ENCODE results near the gene TBL1XR1.
"Not testable (repeated sequence)": the region's sequence is repeated elsewhere in the genome, so short reads cannot be mapped to it uniquely, and the experiment has no call there.

The TBL1XR1 gene

GRCh38 chr3:177035676-177036075 lies 161.6 kb downstream of the TBL1XR1 start:
- Histone ChIP-seq H3K27ac (ENCODE audit: low read depth, low read length) (no peak overlapping the region), H3K9ac (ENCODE audit: low read length) (no peak overlapping the region), H3K4me3 (ENCODE audit: low read depth in 1 of 2, low read length in 2 of 2) (no peak overlapping the region), H3K4me1 (ENCODE audit: insufficient read depth, low read length) (peaks cover 17% of the 10 kb centered on the region), H3K27me3 (ENCODE audit: control insufficient read depth in 1 of 2, insufficient read depth in 2 of 2, low read length in 2 of 2) (no peaks in the 10 kb centered on the region), H3K9me3 (ENCODE audit: low read length) (no peaks in the 10 kb centered on the region), H3K36me3 (ENCODE audit: insufficient read depth, low read length) (peaks cover 29% of the 10 kb centered on the region)

- Histone ChIP-seq H3K4me1 (ENCODE audit: insufficient read depth, low read length) (peaks cover 9% of the 10 kb centered on the region), H3K27me3 (ENCODE audit: control insufficient read depth in 1 of 2, insufficient read depth in 2 of 2, low read length in 2 of 2) (no peaks in the 10 kb centered on the region), H3K9me3 (ENCODE audit: low read length) (no peaks in the 10 kb centered on the region), H3K36me3 (ENCODE audit: insufficient read depth, low read length) (peaks cover 30% of the 10 kb centered on the region), H3K27ac (ENCODE audit: low read depth, low read length) (no peak overlapping the region), H3K9ac (ENCODE audit: low read length) (no peak overlapping the region), H3K4me3 (ENCODE audit: low read depth in 1 of 2, low read length in 2 of 2) (no peak overlapping the region)
Observed at GRCh38 chr3:177034832-177035475, 162.3 kb downstream of the TBL1XR1 start.

DNA sequence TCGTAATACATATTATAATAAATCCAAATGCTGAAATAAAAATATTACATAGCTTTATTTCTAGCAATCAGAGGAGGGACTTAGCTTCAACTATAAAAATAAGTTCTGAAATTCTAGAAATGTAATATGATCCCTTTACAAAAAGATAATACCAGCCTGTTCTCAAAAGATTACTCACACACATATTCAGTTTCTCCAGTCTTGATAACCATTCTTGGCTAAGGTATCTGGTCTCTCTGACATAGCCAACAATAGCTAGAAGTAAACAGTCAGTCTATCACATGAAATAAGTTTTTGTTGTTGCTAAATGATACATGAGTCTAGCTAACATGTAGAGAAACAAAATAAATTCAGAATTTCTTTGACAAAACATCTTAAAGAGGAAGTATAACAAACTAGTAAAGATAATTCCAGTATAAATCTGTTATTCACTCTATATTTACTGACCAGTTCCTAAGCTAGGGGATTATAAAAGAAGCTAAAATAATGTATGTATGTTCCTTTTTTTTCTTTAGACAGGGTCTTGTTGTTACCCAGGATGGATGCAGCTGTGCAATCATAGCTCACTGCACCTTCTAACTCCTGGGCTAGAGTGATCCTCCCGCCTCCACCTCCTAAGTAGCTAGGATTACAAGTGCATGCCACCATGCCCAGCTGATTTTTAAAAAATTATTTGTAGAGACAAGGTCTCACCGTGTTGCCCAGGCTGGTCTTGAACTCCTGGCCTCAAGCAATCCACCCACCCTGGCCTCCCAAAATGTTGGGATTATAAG lies 170.6 kb downstream of the TBL1XR1 start:
- no peaks in the 10 kb centered on the region for H3K9me3 ChIP-seq (ENCODE audit: low read length)
- peaks cover 11% of the 10 kb centered on the region for H3K36me3 ChIP-seq (ENCODE audit: insufficient read depth, low read length)
- H3K27me3 ChIP-seq (ENCODE audit: control insufficient read depth in 1 of 2, insufficient read depth in 2 of 2, low read length in 2 of 2) = no peaks in the 10 kb centered on the region
- H3K4me1 ChIP-seq (ENCODE audit: insufficient read depth, low read length) = no peaks in the 10 kb centered on the region
- no peak overlapping the region for H3K9ac ChIP-seq (ENCODE audit: low read length)
- H3K27ac ChIP-seq (ENCODE audit: low read depth, low read length) = no peak overlapping the region
- no peak overlapping the region for H3K4me3 ChIP-seq (ENCODE audit: low read depth in 1 of 2, low read length in 2 of 2)

DNA sequence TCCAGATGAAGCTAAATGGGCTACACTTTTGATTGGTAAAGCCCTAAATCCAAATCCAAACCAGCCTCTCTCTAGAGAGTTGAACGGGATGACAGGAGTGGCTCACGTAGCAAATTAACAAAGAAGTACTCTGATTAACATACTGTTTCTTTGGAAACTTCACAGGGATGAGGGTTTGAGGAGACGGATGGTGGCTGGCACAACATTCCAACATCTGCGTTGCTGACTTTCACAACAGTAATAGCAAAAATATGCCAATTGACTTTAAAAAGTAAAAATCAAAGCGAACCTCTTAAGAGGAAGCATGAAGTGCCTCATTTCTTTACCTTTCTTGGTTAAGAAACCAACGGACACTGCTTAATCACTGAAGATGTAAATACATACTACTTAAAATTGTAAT lies 181.4 kb downstream of the TBL1XR1 start:
- H3K36me3 ChIP-seq (ENCODE audit: insufficient read depth, low read length) = peaks cover 8% of the 10 kb centered on the region
- H3K27ac ChIP-seq (ENCODE audit: low read depth, low read length) = no peak overlapping the region
- H3K9ac ChIP-seq (ENCODE audit: low read length) = no peak overlapping the region
- H3K4me1 ChIP-seq (ENCODE audit: insufficient read depth, low read length) = no peaks in the 10 kb centered on the region
- H3K9me3 ChIP-seq (ENCODE audit: low read length) = no peaks in the 10 kb centered on the region
- H3K27me3 ChIP-seq (ENCODE audit: control insufficient read depth in 1 of 2, insufficient read depth in 2 of 2, low read length in 2 of 2) = no peaks in the 10 kb centered on the region
- H3K4me3 ChIP-seq (ENCODE audit: low read depth in 1 of 2, low read length in 2 of 2) = no peak overlapping the region

DNA sequence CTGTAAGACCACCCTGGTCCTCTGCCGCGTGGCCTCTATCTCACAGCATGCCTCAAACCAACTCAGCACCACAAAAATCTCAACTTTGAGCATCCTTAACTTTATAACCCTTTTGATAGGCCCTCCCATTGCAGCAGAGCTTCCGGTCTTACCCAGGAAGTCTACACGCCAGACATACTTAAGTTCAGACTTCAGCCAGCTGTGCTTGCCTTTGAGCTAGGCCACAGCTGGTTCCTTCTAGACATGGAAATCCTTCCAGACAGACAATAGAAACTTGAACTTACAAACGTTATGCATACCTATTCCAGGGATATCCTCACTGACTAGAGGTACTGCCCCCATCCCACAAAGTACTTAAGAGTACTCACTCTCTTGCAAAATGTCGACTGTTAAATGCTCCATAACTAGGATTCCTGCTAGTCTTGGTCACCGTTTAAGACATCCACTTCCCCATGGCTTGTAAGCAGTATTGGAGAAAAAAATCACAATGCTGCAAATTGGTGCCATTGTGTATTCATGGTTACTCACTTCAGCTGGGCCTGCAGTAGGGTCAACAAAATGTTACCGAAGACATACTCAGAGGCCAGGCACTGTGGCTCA lies 183.5 kb downstream of the TBL1XR1 start:
- H3K27ac ChIP-seq (ENCODE audit: low read depth, low read length) = no peak overlapping the region
- H3K4me1 ChIP-seq (ENCODE audit: insufficient read depth, low read length) = no peaks in the 10 kb centered on the region
- H3K9ac ChIP-seq (ENCODE audit: low read length) = no peak overlapping the region
- no peaks in the 10 kb centered on the region for H3K9me3 ChIP-seq (ENCODE audit: low read length)
- no peak overlapping the region for H3K4me3 ChIP-seq (ENCODE audit: low read depth in 1 of 2, low read length in 2 of 2)
- peaks cover 7% of the 10 kb centered on the region for H3K36me3 ChIP-seq (ENCODE audit: insufficient read depth, low read length)
- H3K27me3 ChIP-seq (ENCODE audit: control insufficient read depth in 1 of 2, insufficient read depth in 2 of 2, low read length in 2 of 2) = no peaks in the 10 kb centered on the region

DNA sequence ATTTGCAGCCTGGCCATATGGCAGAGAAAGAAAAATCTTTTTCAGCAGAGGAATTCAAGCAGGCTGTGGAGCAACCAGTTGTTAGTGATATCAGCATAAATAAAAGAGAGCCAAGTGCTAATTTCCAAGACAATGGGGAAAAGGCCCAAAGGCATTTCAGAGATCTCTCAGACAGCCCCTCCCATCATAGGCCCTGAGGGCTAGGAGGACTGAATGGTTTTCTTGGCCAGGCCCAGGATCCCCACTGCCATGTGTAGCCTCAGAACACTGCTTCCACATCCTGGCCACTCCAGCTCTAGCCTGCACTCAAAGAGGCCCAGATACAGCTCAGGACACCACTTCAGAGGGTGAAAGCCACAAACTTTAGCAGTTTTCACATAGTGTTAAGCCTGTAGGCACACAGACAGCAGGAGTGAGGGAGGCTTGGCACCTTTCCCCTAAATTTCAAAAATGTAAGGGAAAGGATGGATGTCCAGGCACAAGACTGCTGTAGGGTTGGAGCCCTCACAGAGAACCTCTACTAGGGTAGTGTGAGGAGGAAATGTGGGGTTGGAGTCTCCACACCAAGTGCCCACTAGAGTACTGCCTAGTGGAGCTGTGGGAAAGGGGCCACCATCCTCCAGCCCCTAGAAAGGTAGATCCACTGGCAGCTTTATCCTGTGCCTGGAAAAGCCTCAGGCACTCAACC lies 191.4 kb downstream of the TBL1XR1 start:
- Histone ChIP-seq H3K9me3 (ENCODE audit: low read length) (no peaks in the 10 kb centered on the region), H3K9ac (ENCODE audit: low read length) (no peak overlapping the region), H3K4me3 (ENCODE audit: low read depth in 1 of 2, low read length in 2 of 2) (no peak overlapping the region), H3K36me3 (ENCODE audit: insufficient read depth, low read length) (no peaks in the 10 kb centered on the region), H3K27me3 (ENCODE audit: control insufficient read depth in 1 of 2, insufficient read depth in 2 of 2, low read length in 2 of 2) (no peaks in the 10 kb centered on the region), H3K4me1 (ENCODE audit: insufficient read depth, low read length) (no peaks in the 10 kb centered on the region), H3K27ac (ENCODE audit: low read depth, low read length) (no peak overlapping the region)

GRCh38 chr3:177000159-177000558 lies 197.1 kb downstream of the TBL1XR1 start:
- H3K36me3 ChIP-seq (ENCODE audit: insufficient read depth, low read length); H3K27ac ChIP-seq (ENCODE audit: low read depth, low read length); H3K9me3 ChIP-seq (ENCODE audit: low read length); H3K4me3 ChIP-seq (ENCODE audit: low read depth in 1 of 2, low read length in 2 of 2); H3K4me1 ChIP-seq (ENCODE audit: insufficient read depth, low read length); H3K27me3 ChIP-seq (ENCODE audit: control insufficient read depth in 1 of 2, insufficient read depth in 2 of 2, low read length in 2 of 2); H3K9ac ChIP-seq (ENCODE audit: low read length): not testable (repeated sequence)

- Histone ChIP-seq H3K9ac (ENCODE audit: low read length) (no peak overlapping the region), H3K27me3 (ENCODE audit: control insufficient read depth in 1 of 2, insufficient read depth in 2 of 2, low read length in 2 of 2) (no peaks in the 10 kb centered on the region), H3K4me1 (ENCODE audit: insufficient read depth, low read length) (no peaks in the 10 kb centered on the region), H3K27ac (ENCODE audit: low read depth, low read length) (no peak overlapping the region), H3K4me3 (ENCODE audit: low read depth in 1 of 2, low read length in 2 of 2) (no peak overlapping the region), H3K9me3 (ENCODE audit: low read length) (no peaks in the 10 kb centered on the region), H3K36me3 (ENCODE audit: insufficient read depth, low read length) (no peaks in the 10 kb centered on the region)
Observed at GRCh38 chr3:176995946-176996345, 201.3 kb downstream of the TBL1XR1 start.

DNA sequence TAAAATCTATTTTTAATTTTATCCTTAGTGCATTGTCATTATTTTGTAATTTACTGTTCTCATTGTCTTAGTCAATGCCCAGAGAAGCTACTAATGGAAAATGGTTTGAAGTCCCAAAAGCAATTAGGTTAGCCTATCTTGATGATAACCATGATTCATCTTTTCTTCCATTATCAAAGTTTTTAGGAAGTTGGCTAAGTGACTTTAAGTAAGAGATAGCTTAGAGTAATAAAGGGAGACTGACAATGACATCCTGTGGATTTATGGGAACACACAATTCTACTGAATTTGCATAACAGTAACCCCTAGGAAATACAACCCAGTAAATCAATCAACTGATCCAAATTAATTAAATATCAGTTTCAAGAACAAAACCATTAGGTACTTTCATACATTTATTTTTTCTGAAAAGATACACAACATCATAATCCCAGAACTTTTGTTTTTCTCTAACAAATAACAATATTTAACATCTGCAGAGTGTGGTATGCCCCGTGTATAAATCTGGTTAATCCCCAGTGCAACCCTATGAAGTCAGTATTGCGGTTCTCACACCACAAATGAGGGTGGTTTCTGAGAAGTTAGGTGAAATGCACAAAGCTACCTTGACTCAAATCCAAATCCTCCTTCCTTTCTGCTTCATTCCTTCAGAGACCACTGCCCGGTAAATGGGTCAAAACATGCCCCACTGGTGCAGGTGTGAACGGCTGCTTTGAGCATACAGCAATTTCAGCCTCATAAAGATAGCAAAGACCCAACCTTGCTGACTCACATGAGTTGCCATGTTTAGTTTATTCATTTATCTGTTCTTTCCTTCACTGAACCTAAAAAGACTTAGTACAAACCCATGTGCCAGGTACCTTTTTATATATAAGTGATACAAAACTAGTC lies 202.1 kb downstream of the TBL1XR1 start:
- H3K27ac ChIP-seq (ENCODE audit: low read depth, low read length) = no peak overlapping the region
- no peaks in the 10 kb centered on the region for H3K36me3 ChIP-seq (ENCODE audit: insufficient read depth, low read length)
- H3K4me1 ChIP-seq (ENCODE audit: insufficient read depth, low read length) = no peaks in the 10 kb centered on the region
- no peaks in the 10 kb centered on the region for H3K9me3 ChIP-seq (ENCODE audit: low read length)
- H3K9ac ChIP-seq (ENCODE audit: low read length) = no peak overlapping the region
- no peak overlapping the region for H3K4me3 ChIP-seq (ENCODE audit: low read depth in 1 of 2, low read length in 2 of 2)
- H3K27me3 ChIP-seq (ENCODE audit: control insufficient read depth in 1 of 2, insufficient read depth in 2 of 2, low read length in 2 of 2) = no peaks in the 10 kb centered on the region

DNA sequence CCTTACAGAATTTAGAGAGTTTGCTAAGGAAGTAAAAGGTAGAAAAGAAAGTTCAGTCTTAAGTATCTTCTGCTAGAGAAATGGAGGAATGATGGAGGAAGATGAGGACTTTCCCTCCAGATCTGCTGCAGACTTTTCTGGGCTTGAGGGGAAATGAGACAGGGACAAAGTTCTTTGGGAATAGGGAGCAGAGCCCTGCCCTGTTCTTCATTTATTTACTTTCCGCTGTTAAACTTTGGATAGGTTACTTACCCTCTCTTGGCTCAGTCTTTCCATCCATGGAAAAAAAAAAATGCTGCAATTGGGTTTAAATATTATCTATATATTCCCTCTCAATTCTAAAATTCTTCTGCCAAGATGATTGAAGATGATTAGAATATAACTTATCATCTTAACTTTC lies 202.9 kb downstream of the TBL1XR1 start:
- Histone ChIP-seq H3K4me1 (ENCODE audit: insufficient read depth, low read length) (no peaks in the 10 kb centered on the region), H3K27me3 (ENCODE audit: control insufficient read depth in 1 of 2, insufficient read depth in 2 of 2, low read length in 2 of 2) (no peaks in the 10 kb centered on the region), H3K9ac (ENCODE audit: low read length) (no peak overlapping the region), H3K4me3 (ENCODE audit: low read depth in 1 of 2, low read length in 2 of 2) (no peak overlapping the region), H3K27ac (ENCODE audit: low read depth, low read length) (no peak overlapping the region), H3K36me3 (ENCODE audit: insufficient read depth, low read length) (no peaks in the 10 kb centered on the region), H3K9me3 (ENCODE audit: low read length) (no peaks in the 10 kb centered on the region)

DNA sequence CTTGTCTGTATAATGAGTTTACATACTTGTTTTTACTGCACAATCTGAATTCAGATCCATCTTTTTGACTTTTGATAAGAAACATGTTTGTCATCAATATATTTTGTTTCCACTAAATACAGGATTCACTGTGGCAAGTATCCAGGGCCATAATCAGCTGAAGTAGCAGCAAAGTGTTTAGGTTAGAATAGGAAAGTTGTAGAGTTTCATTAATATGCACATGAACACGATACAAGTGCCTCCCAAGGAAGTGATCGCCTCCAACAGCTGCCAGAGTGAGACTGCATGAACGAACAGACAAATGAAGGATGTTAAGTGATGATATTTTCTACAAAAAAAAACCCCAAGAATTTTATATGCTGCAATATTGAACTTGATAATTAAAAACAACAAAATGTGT lies 204.3 kb downstream of the TBL1XR1 start:
- Histone ChIP-seq H3K27me3 (ENCODE audit: control insufficient read depth in 1 of 2, insufficient read depth in 2 of 2, low read length in 2 of 2) (no peaks in the 10 kb centered on the region), H3K9ac (ENCODE audit: low read length) (no peak overlapping the region)

More for the DNA sequence above, 204.3 kb downstream of the TBL1XR1 start:
- no peak overlapping the region for H3K4me3 ChIP-seq (ENCODE audit: low read depth in 1 of 2, low read length in 2 of 2)
- H3K4me1 ChIP-seq (ENCODE audit: insufficient read depth, low read length) = no peaks in the 10 kb centered on the region
- no peak overlapping the region for H3K27ac ChIP-seq (ENCODE audit: low read depth, low read length)
- no peaks in the 10 kb centered on the region for H3K9me3 ChIP-seq (ENCODE audit: low read length)
- no peaks in the 10 kb centered on the region for H3K36me3 ChIP-seq (ENCODE audit: insufficient read depth, low read length)
